ENCODE measurements around the gene DDX60.

The DDX60 gene

GRCh38 chr4:168353746-168354145 lies 35.2 kb upstream of the DDX60 start:
- TF ChIP-seq CTCF (IDR thresholded peaks at IDR 0.05; ENCODE audit: low read length) (no peak), EZH2 (IDR thresholded peaks at IDR 0.05; ENCODE audit: borderline replicate concordance, low read length) (no peak)
- Histone ChIP-seq H3K4me1 (ENCODE audit: insufficient read depth, low read length, severe bottlenecking) (no peaks in the 10 kb centered on the region), H3F3A (ENCODE audit: insufficient read depth, low read length) (no peaks in the 10 kb centered on the region), H3K36me3 (ENCODE audit: insufficient read depth, low read length) (no peaks in the 10 kb centered on the region), H3K27ac (ENCODE audit: low read depth, low read length, poor library complexity, severe bottlenecking) (no peak overlapping the region), H3K9me2 (ENCODE audit: low read depth, low read length) (no peaks in the 10 kb centered on the region), H3K79me2 (ENCODE audit: insufficient read depth, low read length) (no peaks in the 10 kb centered on the region), H3K9me3 (ENCODE audit: low read length) (no peaks in the 10 kb centered on the region), H2AFZ (ENCODE audit: low read length) (no peak overlapping the region), H3K27me3 (ENCODE audit: insufficient read depth, low read length) (no peaks in the 10 kb centered on the region), H3K4me2 (ENCODE audit: low read length) (no peak overlapping the region), H3K4me3 (ENCODE audit: low read depth, low read length, poor library complexity, severe bottlenecking) (no peak overlapping the region), H4K20me1 (ENCODE audit: insufficient read depth, low read length) (no peaks in the 10 kb centered on the region), H3K9ac (ENCODE audit: low read length) (no peak overlapping the region)

- no peak for TF ChIP-seq CTCF (IDR thresholded peaks at IDR 0.05; ENCODE audit: low read length)
- no peak for TF ChIP-seq EZH2 (IDR thresholded peaks at IDR 0.05; ENCODE audit: borderline replicate concordance, low read length)
- H3K4me1 ChIP-seq (ENCODE audit: insufficient read depth, low read length, severe bottlenecking): no peaks in the 10 kb centered on the region
- H3K4me3 ChIP-seq (ENCODE audit: low read depth, low read length, poor library complexity, severe bottlenecking): no peak overlapping the region
- H4K20me1 ChIP-seq (ENCODE audit: insufficient read depth, low read length): no peaks in the 10 kb centered on the region
- H3K27me3 ChIP-seq (ENCODE audit: insufficient read depth, low read length): no peaks in the 10 kb centered on the region
- H3K9me2 ChIP-seq (ENCODE audit: low read depth, low read length): no peaks in the 10 kb centered on the region
- no peaks in the 10 kb centered on the region for H3K79me2 ChIP-seq (ENCODE audit: insufficient read depth, low read length)
- no peaks in the 10 kb centered on the region for H3F3A ChIP-seq (ENCODE audit: insufficient read depth, low read length)
- no peak overlapping the region for H3K27ac ChIP-seq (ENCODE audit: low read depth, low read length, poor library complexity, severe bottlenecking)
- no peak overlapping the region for H3K9ac ChIP-seq (ENCODE audit: low read length)
- H3K4me2 ChIP-seq (ENCODE audit: low read length): no peak overlapping the region
- H3K36me3 ChIP-seq (ENCODE audit: insufficient read depth, low read length): no peaks in the 10 kb centered on the region
- no peak overlapping the region for H2AFZ ChIP-seq (ENCODE audit: low read length)
- no peaks in the 10 kb centered on the region for H3K9me3 ChIP-seq (ENCODE audit: low read length)
These were observed 19.0 kb upstream of the DDX60 start for GRCh38 chr4:168337550-168337940.

GRCh38 chr4:168336837-168337549 lies 18.4 kb upstream of the DDX60 start:
- Histone ChIP-seq H4K20me1 (ENCODE audit: insufficient read depth, low read length) (no peaks in the 10 kb centered on the region), H3K9me2 (ENCODE audit: low read depth, low read length) (no peaks in the 10 kb centered on the region), H3K36me3 (ENCODE audit: insufficient read depth, low read length) (no peaks in the 10 kb centered on the region), H3K9ac (ENCODE audit: low read length) (no peak overlapping the region), H2AFZ (ENCODE audit: low read length) (no peak overlapping the region), H3K4me3 (ENCODE audit: low read depth, low read length, poor library complexity, severe bottlenecking) (no peak overlapping the region), H3K4me2 (ENCODE audit: low read length) (no peak overlapping the region), H3K4me1 (ENCODE audit: insufficient read depth, low read length, severe bottlenecking) (no peaks in the 10 kb centered on the region), H3F3A (ENCODE audit: insufficient read depth, low read length) (no peaks in the 10 kb centered on the region), H3K9me3 (ENCODE audit: low read length) (no peaks in the 10 kb centered on the region), H3K27ac (ENCODE audit: low read depth, low read length, poor library complexity, severe bottlenecking) (no peak overlapping the region), H3K79me2 (ENCODE audit: insufficient read depth, low read length) (no peaks in the 10 kb centered on the region), H3K27me3 (ENCODE audit: insufficient read depth, low read length) (no peaks in the 10 kb centered on the region)
- TF ChIP-seq CTCF (IDR thresholded peaks at IDR 0.05; ENCODE audit: low read length) (no peak), EZH2 (IDR thresholded peaks at IDR 0.05; ENCODE audit: borderline replicate concordance, low read length) (no peak)

Data from OCI-LY1 (cell line).